ENCODE data around the gene ANKH.

GRCh38 chr5:14675865-14676300, 195.7 kb downstream of the ANKH start:
- TF ChIP-seq EZH2 (IDR thresholded peaks at IDR 0.05; ENCODE audit: borderline replicate concordance, insufficient read depth, low read depth, low read length, poor library complexity, severe bottlenecking) (no peak), CTCF (IDR thresholded peaks at IDR 0.05) (no peak)
